UCSD-AML1 (cell line): Measurements from ENCODE around the gene FILIP1.

Experiments used
- DNase-seq: peaks from one replicate; lab custom pipeline; 2025; ENCODE audit not compliant: unreplicated experiment; lab: John Stamatoyannopoulos, UW

FILIP1 gene

DNA sequence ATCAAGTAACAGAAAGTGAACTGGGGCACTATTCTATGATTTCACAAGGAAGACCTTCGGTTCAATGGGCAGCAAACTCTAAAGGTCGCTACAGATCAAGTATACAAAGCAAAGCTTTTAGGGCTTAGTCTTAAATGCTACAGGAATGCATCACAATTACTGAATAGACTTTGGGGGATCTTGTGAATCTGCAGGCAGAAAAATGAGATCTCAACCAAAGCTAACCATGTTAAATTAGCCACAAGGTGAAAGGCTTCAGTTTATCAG lies 111.0 kb downstream of the FILIP1 start:
- DNase-seq, result no peak

DNA sequence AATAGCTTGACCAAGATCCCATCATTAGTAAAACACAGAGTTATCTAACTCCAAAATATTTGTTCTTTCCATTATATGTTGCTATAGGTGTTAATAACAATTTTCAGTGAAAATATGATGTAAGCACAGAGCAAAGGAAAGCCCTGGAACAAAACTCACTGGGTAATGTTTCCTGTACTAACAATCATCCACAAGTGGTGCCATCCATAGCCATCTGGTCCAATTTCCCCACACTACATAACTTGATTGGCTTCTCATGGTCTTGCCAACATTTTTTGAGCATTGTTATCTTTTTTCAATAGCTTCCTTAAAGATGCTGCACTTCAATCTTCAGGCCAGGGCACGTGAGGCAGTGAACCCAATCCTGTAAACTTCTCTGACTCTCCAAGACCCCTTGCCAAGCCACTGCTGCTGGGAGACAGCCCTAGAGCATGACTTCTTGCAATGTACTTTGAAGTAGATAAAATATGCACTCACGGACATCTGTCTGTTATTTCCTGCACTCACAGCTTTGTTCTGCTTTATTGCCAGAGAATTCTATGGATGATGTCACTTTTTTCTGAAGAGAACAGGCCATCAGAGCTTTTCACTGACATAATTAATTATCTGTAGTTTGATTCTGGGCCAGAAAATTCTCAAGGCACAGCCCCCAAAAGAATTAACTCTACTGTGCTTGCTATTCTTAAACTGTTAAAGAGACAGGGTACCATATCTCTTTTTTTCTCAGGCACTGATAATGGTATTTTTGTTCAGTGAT lies 111.5 kb downstream of the FILIP1 start:
- DNase-seq, result no peak

DNA sequence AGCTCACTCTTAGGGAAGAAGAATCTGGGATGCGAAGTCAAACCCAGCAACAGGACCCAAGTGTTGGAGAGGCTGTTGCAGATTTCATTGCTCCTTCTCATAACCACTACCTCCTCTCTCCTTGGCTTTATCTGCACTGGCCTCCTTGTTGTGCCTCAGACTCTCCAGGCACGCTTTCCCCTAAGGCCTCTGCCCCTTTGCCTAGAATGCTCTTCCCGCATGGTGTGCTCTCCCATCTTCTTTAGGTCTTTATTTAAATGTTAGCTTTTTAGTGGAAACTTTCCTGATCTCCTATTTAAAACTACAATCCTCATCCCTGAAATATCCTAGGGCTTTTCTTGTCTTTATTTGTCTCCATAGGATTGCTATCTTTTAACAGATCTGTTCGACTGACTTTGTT lies 114.1 kb downstream of the FILIP1 start:
- DNase-seq, result no peak

DNA sequence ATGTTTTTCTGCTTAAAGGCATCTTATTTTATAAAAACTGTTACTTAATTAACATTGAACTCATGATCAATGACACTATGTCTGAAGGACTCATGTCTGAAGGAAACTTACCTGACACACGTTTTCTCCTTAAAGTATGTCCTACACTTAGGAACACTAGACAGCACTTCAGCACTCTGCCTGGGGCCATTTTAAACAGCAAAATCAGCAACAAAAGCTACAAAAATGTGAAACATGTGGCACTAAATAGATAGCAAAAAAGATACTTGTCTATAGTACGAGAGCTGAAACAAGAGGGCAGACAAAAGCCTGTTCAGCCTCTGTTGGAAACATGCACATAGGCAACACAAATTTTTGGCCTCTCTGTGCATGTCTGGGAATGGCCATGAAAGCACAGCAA lies 115.5 kb downstream of the FILIP1 start:
- no peak for DNase-seq

DNA sequence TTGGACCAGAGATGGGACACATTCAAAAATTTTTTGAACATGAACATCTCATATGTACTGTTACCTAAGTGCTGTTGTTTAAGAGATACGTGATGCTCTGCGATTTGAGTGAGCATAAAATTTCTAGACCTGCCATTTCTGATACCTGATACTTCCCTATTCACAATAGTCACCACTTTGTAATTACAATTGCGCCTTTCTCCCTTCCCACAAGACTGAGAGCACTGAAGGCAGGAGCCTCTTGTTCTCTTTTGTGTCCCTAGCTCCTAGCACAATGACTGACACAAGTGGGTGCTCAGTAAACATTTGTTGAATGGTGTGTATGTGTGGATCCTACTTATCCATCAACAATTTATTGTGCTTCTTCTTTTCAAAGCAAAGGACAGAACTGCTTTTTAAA lies 116.2 kb downstream of the FILIP1 start:
- DNase-seq, result no peak

DNA sequence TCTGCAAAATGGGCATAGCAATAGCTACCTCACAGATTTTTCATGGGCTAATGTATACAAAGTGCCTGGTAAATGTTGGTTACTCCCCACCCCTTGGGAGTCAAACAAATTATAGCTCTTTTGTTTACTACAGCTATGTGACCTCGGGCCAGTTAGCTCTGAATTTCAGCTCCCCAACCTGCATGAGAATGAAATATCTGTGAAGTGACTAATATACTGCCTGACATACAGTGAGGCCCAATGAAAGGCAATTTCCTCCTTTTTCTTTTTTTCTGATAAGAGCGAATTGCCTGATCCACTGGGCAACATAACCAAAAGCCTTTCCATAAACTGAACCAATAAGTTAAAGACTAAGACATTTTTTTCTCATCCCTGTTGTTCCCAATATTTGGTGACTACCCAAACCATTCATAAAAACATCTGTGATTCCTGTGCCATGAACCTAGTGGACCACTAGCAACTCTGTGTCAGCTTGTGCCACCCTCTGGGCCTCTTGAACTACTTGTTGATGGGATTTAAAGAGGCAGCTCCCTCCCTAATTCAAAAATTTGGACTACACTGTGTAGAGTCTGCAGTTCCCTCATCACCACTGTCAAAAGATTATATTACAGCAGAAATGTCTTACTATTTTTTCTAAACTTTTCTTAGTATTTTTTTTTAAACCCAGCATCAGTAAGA lies 117.1 kb downstream of the FILIP1 start:
- DNase-seq, result no peak

DNA sequence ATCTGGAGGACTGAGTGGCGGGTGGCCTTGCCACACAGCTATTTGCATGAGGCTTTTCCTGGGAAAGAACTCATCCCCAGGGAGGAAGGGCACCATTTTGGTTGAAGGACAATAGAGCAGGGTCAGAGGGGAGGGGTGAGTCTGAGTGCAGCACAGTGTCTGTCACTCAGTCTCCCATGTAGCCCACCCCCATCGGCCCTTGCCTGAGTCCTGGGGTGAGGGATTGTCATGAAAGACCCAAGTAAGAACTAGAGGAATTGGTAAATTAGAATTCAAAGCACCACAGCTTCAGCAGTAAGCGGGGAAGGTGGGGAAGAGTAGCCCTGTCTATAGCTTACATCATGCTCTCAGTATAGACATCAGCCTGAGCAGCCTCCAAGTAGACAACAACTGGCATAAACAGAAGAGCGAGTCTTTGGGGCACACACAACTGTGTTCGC lies 118.6 kb downstream of the FILIP1 start:
- DNase-seq, result no peak

DNA sequence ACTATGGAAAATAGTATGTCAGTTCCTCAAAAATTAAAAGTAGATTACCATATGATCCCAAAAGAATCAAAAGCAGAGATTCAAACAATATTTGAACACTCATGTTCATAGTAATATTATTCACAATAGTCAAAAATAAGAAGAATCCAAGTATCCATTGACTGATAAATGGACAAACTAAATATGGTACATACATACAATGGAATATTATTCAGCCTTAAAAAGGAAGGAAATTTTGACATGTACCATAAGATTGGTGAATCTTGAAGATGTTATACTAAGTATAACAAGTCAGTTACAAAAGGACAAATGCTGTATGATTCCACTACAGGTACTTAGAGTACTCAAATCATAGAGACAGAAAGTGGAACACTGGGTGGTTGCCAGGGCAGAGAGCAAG lies 120.7 kb downstream of the FILIP1 start:
- no peak for DNase-seq

DNA sequence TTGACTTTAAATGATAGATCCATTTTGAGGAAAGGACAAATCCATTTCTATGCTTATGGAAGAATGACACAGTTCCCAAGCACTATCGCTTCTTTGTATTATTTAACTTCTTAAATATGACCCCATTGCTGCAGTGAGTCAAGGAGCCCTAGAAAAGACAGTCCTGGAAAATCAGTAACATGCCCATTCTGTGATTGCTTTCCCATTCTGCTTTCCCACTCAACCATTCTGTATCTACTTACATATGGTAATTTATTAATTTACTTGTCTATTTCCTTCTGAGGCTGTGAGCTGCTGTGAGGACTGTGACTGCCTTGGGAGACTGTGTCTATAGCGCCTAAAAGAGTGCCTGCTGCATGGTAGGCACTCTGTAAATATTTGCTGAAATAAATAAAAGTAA lies 123.6 kb downstream of the FILIP1 start:
- DNase-seq, result no peak

DNA sequence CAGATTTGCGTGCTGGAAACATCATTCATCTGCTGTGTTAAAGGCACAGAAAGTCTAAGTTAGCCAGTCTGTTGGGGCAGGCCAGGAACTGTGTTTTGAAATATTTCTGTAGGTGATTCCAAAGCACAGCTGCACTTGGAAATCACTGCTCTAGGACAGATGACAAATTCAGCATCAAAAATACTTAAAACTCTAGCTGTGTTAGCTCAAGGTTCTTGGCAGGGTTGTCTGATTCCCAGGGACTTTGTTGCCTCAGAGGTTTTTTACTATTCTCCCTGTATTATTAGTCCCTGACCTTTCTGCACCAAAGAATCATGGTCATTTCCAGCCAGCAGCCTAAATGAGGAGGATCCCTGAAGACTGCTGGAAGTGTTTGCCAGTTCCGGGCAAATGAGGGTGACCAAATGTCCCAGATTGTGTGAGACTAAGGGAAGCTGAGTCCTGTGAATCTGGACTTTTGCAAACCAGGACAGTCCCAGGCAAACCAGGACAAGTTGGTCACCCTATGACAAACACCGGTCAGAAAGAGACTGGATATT lies 124.7 kb downstream of the FILIP1 start:
- DNase-seq, result no peak

DNA sequence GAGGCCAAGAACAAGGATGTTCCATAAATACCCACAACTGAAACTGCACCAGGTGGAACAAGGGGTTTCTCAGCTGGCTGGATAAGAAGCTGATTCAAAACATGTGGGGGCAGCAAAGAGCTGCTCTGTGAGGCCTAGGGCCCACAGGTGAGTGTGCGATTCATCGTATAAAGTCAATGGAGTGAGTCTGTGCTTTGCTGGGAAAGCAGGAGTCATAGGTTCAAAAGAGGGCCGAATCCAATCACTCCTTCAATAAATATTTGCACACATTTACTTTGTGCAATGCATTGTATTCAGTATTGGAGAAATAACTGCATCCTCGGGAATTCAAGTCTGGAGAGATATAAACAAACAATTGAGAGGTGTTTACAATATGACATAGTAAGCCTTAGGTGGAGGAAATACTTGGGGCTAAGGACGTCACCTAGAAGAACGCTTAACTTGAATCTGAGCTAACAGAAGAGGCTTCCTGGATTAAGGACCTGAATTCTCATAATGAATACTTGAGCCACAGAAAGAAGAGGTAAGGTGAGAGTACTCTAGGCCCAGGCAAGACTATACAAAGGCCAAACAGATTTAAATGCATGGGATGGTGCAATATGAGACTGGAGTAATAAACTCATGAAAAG lies 125.3 kb downstream of the FILIP1 start:
- DNase-seq, result no peak

DNA sequence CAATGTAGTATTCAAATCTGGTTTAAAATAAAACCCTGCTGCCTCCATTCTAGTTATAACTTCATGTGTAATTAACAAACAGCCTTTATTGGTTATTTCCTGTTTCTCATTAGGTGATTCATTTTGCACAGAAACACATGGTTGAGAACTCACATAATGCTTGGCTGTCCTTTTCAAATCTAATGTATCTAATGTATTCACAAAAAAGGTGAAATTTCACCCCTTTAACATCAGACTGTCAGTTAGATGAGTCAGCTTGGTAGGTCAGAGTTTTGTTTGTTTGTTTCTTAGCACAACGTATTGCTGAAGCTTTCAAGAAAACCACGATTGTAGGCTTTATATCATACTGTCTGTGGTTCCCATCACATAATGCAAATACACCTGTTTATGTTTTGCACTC lies 130.3 kb downstream of the FILIP1 start:
- DNase-seq, result no peak

DNA sequence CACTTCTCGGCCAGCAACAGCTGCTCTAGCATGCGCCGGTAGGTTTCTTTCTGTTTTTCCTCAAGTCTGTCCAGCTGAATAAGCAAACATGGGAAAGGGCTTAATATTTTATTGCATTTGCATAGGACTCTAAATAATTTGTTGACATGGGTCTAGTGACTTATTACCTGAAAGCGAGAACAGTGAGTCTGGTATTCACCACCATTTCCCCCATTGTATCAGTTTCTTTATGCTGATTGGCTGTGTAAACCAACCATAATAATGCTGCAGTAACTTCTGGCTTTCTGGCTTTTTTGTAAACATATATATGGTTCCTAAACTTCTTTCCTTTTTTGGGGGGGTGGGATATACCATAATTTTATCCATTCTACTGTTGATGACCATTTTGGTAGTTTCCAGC lies 140.0 kb downstream of the FILIP1 start:
- no peak for DNase-seq

DNA sequence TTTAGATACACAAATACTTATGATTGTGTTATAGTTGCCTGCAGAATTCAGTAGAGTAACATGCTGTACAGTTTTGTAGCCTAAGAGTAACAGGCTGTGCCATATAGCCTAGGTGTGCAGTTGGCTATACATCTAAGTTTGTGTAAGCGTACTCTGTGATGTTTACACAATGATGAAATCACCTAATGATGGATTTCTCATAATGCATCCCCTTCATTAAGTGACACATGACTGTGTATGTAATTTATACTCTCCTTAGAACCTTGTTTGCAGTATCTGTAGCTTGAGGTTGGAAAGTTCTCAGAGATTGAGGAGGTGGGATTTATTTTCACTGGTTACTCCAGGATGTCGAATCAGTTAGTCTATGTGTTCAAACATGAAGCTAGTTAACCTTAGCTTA lies 142.0 kb downstream of the FILIP1 start:
- DNase-seq, result no peak

DNA sequence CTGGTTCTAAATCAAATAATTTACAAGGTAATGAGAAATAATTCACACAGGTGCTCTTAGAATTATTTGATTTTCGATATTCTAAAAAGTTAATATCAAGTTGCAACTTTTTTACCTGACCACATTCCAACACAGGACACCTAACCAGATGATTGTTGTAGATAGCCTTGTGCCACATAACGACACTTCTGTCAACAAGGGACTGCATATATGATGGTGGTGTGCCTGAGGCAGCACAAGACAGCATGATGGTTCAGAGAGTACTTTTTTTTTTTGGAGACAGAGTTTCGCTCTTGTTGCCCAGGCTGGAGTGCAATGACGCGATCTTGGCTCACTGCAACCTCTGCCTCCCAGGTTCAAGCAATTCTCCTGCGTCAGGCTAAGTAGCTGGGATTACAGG lies 142.8 kb downstream of the FILIP1 start:
- DNase-seq, result no peak

DNA sequence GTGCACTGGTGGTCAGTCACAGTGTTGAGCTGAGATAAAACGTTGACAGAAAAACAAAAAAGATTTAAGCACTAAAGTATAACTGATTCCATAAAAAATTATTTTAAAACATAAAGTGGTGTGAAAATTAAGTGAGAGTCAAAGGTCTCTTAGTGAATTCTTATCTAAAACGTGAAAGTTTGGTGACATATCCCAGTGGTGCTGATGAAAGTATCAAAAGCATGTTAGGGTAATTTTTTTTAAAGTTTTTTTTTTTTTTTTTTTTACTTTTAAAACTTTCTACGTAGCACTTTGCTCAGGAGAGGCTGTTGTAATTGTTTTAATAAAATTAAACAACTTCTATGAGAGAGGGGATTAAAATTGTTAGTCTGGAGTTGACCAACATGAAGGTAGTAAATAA lies 143.4 kb downstream of the FILIP1 start:
- DNase-seq, result no peak

DNA sequence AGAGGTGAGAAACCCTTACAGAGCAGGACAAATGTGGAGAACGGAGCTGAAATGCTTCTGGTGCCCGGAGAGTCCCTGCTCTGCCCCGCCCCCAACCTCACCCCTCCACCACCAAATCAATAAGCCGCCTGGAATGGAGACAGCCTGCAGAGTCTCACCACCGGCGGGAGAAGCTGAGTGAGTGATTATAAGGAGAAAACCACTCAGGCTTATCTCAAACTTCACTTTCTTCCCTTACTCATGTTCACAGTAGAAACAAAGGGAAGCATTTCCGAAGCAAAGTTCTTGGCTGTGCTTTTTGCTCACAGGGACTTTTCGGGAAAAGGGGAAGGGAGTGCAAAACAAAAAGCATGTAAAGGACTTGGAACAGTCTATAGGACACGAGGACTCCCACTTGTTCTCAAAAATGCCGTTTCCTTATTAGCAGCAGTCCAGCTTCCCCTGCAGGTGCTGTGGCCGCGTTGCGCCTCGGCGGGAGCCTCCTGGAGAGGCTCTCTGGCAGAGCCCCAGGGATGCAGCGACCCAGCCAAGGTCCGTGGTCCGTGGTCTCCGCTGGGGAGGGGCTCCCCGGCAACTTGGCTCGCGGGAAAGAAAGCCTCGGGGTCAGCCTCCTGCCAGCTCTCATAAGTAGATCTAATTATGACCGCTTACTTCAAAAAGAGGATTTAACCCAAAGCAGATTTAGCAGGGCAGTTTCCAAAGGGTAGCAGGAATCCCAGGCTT lies 144.2 kb downstream of the FILIP1 start:
- peak; percentile 15 for DNase-seq

DNA sequence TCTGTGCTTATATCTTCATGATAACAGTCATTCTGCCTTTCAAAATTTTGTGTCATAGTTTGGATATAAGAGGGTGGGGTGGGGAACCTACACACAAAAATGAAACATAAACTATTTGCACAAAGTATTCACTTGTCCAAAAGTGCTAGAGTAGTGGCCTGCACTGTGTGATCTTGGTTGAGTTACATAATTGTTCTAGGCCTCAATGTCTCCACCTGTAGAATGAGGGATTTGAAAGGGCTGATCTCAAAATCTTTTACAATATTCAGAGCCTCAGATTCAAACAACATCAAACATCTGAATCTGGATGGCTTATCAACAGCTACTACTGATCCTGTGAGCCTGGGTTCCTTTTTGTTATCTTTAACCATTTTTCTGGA lies 144.7 kb downstream of the FILIP1 start:
- no peak for DNase-seq

DNA sequence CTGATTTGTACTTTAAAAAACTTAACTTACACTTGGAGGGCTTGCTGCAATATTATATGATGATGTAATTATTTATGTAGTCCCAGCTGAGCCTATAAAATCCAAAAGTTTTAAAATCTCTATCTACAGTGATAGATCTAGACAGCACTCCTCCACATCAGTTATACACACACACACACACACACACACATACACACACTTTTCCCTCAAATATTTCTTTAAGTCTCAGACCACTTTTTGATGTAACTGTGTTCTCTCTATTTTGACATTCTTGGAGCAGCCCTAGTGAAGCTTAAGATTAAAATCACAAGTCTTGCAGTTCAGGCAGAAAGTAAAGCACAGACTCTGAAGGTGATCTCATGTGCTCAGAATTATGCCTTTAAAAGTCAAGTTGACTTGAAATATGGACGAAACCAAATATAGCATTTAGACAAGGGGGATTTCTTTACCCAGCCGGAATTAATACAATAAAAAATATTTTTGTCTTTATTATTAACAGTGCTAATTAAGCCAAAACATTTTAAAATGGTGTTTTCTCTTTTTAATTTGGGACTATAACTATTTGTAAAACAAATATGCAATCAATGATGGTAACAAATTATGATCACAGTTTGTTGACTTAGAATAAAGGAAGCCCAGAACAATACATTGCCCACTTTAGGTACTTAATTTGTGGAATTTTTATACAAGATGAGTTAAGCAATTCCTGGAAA lies 145.5 kb downstream of the FILIP1 start:
- no peak for DNase-seq

DNA sequence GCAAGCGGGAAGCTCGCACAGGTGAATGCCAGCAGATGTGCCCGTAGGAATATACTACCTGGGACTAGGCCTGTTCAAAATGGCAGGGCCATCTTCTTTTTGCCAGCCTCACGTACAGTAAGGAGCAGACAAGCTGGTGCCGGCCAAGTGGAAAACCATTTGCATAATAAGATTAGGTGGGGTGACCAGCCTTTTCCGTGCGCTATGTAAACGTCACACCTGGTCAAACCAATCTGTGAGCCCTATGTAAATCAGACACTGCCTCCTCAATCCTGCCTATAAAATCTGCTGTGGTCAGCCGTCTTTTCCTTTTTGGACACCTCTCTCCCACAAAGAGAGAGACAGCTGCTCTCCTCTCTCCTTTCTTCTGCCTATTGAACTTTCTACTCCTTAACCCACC lies 148.2 kb downstream of the FILIP1 start:
- DNase-seq, result no peak

DNA sequence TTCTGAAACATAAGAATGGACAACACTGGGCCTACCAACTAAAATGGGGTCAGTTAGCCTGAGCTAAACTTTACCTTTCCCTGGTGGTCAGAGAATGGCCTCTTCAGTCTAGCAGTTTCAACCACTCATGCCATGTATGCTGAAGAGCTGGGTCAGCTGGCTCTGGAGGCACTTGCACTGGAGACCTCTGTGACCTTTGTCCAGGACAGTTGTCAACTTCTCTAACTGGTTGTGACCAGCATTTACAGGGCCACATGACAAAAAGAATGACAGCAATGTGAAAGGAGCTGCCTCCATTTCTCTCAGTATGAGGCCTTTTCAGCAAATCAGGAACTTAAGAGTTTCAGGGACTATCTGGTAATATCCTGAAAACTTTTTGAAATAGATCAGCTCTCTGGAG lies 149.1 kb downstream of the FILIP1 start:
- DNase-seq, result no peak
